Measurements from ENCODE around the gene HVCN1.
A peak's percentile ranks its signal among the peaks of the same experiment; 100 is the strongest.
"Not testable (repeated sequence)": the region's sequence is repeated elsewhere in the genome, so short reads cannot be mapped to it uniquely, and the experiment has no call there.

HVCN1 gene

GRCh38 chr12:110666892-110667291 is 22.0 kb downstream of the HVCN1 start:
- DNase-seq (ENCODE audit: low spot score) = no peak

DNA sequence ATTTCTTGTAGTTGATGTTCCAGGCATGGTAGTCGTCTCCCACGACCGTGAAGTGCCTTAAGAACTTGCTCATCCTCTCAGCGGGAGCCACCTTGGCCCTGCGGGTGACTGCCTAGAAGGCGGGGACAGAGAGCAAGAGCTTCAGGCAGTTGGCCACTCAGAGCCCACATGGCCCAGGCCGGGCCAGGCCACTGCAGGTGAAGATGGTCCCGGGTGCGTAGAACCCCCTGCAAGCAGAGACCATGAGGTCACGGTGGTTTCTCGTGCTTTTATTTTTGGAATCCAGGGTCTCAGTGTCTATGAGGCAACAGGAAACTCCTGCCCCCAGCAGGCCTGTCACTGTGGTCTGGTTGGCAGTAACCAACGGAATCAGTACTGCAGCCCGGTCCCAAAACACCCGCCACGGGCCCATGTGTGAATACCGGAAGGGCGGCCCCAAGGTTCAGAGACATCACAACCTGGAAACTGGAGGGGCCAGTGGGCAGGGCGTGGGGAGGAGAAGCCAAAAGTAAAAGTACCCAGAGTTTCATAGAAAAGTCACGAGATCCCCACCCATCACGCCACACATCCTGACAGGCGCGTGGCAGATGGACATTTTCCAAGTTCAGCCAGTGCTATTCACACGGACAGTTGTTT is 27.5 kb downstream of the HVCN1 start:
- peak; percentile 92 for DNase-seq (ENCODE audit: low spot score)

DNA sequence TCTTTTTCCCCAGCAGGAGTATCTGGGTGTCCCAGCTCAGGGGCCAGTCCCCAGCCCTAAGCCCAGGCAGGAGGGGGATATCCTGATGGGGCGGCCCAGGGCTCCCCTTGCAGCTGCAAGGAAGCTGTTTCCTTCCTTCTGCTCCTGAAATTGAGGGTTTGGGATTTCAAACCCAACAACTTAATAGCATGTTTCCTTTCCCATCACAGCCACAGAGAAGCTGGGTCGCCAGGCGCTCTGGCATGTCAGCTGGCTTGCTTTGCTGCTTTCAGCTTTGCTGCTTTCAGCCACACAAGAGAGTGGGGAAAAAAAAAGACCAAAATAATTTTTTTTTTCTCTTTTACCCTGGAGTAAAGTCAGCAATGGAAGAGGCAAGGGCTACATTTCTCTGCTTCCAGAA is 30.0 kb downstream of the HVCN1 start:
- no peak for DNase-seq (ENCODE audit: low spot score)

DNA sequence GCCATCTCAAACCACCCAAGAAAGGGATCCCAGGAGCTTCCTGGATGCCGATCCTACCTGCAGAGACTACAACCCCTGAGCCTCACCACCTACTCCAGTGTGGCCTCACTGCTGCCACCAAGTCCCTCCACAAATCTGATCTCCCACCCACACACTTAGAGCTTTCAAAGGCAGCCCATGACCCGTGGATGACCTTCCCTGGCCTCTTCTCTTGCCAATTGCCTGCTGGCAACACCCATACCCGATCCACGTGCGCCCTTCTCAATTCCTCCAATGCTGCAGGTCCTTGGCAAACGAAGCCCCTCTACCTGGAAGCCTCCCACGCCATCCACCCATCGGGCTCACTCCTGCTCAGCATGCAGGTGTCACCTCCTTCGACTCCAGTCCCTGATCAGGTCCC is 30.7 kb downstream of the HVCN1 start:
- no peak for DNase-seq (ENCODE audit: low spot score)

DNA sequence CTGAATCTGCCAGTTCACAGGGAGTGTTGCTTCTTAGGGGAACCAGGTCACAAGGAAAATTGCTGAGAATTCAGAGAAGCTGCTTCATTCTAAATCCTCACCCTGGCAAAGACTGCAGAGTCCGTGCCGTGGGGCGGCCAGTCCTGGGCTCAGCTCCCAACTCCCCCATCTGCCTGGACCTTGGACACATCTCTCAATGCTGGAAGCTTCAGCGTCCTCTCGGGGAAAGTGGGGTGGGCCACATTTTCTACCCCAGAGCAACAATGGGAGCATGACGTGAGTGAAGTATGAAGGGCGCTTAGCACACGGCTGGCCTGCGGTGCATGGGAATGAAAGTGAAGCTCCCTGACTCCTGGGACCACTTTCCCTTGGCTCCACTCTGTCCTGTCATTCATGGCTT is 31.2 kb downstream of the HVCN1 start:
- DNase-seq (ENCODE audit: low spot score) = no peak

DNA sequence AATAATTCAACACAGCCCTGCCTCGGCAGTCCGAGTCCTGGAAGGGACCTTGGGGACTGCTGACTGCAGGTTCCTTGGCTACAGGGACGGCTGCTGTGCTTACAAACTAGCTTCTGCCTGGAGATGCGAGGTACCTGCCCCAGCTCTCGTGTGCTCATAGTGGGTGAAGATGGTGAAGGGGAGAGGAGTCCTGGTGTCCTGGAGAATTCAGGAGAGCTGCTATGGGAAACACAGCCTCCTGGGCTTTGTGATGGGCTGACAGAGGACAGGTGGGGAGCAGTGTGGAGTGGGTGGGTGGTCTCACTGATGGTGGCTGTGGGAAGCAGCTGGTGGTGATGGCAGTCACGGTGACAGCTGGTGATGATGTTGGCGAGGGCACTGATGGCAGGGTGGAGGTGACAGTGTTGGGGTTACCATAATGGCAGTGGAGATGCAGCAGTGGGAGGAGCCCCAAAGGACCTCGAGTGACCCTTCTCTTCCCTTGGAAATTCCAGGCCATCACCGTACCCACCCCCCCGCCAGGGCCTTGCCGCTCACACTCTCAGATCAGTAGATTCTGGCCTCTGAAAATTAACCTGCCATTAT is 32.8 kb downstream of the HVCN1 start:
- no peak for DNase-seq (ENCODE audit: low spot score)

DNA sequence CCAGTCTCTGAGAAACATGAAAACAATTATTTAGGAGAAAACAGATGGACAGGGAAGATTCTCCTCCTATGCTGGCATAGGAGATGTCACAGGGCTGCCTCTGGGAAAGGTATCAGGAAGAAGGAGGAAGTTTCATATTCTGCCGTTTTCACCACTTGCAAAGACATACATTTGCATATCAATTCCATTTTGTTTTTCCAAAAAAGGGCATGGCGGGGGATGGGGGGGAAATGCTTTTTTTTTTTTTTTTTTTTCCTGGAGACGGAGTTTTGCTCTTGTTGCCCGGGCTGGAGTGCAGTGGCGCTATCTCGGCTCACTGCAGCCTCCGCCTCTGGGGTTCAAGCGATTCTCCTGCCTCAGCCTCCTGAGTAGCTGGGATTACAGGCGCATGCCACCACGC is 34.7 kb downstream of the HVCN1 start:
- not testable (repeated sequence) for DNase-seq (ENCODE audit: low spot score)

- DNase-seq (ENCODE audit: low spot score) = peak; percentile 45
Measured at GRCh38 chr12:110649341-110649847, 39.5 kb downstream of the HVCN1 start.

GRCh38 chr12:110647631-110648040 is 41.3 kb downstream of the HVCN1 start:
- peak; percentile 95 for DNase-seq (ENCODE audit: low spot score)

DNA sequence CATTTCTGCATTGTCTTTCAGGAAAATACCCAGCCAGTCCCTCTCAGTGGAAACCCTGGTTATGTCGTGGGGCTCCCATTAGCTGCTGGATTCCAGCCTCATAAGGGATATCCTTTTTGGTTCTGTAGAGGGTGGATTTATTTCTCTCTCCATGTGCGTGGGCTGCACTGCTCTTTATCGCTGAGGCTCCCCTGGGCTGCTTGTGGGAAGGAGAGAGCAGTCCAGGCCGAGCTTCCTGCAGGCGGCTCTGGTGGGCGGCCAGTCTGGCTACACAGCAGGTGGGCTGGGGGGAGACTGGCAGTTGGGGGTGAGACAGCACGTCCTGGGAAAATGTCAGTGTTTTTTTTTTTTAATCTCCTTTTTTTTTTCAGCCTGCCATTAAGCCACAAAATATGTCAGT is 47.4 kb downstream of the HVCN1 start:
- DNase-seq (ENCODE audit: low spot score) = no peak

DNA sequence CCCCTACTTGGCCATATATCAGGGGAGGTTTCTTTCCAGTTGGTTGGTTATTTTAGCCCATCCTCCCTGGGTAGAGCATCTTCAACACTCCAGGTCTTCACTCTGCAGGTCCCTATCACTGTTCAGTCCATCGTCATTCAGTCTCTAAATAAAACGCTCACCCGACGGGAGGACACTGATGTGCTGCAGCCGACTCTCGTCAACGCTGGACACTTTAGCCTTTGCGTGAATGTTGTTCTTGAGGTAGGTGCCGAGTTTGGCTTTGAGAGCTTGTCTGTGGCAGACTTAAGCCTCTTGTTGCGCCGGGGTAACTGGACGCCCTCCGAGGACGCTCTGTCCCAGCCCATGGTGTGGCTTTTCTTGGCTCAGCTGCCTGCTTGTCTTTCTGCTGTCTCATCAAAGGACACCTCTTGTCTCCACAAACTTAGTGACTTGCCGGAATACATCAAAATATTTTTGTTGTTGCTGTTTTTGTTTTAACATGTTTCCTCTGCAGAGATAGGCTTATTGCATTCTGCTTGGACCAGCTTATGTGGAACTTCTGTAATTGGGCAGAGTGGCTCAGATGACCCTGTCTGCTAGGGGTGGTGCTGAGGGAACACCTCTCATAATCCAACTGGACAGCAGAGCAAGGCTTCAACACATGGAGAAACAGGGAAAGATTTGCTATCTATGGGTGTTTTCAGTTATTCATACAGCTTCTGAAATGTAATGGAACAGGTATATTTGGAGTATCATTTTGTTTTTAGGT is 48.5 kb downstream of the HVCN1 start:
- no peak for DNase-seq (ENCODE audit: low spot score)

GRCh38 chr12:110639336-110640141 is 49.4 kb downstream of the HVCN1 start:
- no peak for DNase-seq (ENCODE audit: low spot score)

GRCh38 chr12:110638796-110639195 is 50.1 kb downstream of the HVCN1 start:
- no peak for DNase-seq (ENCODE audit: low spot score)

DNA sequence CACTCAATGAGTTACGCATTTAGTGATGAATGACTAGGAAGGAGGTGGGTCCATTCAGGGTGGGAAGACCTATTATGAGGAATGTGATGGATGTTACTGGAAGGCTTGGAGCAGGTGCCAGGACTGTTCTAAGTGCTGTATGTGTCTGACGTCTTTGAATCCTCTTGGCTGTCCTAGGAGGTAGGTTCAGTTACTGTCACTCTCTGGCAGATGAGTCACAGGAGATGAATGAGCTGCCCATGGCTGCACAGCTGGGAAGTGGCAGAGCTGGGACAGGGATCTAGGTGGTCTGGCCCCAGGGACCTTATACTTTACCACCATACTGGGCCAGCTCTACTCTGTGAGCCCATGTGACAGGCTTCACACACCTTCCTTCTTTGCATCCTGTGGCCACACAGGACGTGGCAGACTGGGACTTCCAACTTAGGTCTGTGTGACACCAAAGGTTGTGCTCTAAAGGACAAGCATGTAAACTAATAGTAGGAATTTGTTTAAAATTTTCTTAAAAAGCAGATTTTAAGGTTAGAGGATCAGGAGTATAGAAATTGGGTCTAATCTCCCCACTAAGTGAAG is 51.0 kb downstream of the HVCN1 start:
- no peak for DNase-seq (ENCODE audit: low spot score)

DNA sequence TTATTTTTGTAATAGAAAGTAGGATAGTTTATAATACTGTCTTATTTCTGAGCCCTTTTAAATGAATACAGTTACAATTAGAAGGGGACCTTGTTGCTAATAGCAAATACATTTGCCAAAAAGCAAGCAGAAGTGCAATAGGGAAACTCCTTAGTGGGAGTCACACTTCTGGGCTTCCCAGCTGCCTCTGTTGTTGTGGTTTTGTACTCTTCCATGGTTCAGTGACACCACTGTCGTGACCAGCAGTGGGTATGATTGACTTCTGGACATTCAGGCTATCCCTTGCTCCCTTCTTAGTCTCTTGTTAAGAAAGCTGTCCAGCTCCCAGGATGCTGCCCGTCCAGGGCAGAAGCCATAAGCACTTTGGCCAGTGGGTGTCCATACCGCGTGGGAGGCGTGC is 52.4 kb downstream of the HVCN1 start:
- no peak for DNase-seq (ENCODE audit: low spot score)

DNA sequence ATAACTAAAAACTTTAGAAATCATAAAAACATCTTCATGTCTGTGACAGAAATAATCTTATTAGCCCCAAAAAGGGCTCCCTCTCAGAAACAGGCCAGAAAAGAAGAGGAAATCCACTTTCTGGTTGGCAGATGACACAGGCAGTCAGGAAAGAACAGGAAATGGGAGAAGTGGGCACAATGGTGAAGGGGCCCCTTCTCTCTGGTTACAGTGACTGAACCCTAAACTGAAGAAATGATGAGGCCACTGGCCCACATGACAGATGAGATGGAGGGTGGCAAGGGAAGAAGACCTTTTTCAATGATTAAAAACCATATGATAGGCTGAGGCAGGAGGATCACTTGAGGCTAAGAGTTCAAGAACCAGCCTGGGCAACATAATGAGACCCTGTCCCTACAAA is 53.9 kb downstream of the HVCN1 start:
- no peak for DNase-seq (ENCODE audit: low spot score)

DNA sequence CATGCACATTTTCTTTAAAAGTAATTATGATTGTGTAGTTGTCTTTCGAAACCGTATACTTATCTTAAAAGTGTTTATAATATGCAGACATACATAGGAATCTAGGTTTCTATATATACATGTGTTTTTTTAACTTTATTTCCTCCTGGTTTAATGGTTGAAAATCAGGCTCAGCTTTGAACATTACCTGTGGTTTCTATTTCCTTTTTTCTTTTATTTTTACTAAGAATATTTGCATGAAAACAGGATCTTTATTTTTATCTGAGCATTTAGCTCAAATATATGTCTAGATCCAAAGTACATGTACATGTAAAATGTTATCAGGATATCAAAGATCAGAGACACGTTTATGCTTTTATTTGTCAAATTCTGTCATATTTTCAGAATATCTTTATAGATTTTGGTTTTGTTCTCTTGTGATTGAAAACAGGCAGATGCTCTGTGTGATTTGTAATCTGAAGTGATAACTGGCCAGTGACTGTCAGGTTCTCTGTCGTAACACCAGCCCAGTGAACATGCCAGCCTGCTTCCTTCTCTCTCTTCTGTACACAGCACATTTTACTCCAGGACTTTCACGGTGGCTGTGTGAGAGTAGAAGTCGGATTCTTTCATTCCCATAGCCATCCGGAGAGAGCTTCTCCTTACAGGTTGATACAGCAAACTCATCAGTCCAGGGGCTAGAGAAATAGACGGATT is 61.3 kb downstream of the HVCN1 start:
- peak; percentile 54 for DNase-seq (ENCODE audit: low spot score)

GRCh38 chr12:110622582-110622981 is 66.3 kb downstream of the HVCN1 start:
- no peak for DNase-seq (ENCODE audit: low spot score)

- DNase-seq (ENCODE audit: low spot score) = peak; percentile 65
Measured at GRCh38 chr12:110619534-110619953, 69.4 kb downstream of the HVCN1 start.

DNA sequence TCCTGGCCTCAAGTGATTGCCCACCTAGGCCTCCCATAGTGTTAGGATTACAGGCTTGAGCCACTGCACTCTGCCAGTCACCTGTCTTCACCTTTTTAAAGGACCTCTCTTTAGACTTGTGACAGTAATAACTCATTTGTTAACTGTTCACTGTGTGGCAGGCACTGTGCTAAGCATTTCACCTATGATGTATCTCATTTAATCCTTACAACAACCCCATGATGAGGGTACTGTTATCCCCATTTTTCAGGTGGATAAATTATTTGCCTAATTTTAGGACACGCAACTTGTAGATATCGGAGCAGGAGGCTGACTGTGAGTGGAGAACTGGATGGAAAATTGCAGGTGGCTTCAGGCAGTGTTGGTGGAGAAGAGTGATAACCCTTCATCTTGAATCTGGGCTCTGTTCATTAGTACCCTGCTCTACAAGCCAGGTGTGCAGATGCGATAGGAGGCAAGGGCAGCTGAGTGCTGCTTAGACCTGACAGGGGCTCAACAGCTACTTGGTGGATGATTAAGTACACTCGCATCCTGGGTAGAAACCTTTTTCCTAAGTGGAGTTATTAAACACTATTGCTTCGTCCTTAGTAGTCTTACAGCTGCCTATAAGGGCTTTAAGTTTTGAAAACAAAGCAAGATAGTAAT is 72.3 kb downstream of the HVCN1 start:
- no peak for DNase-seq (ENCODE audit: low spot score)

DNA sequence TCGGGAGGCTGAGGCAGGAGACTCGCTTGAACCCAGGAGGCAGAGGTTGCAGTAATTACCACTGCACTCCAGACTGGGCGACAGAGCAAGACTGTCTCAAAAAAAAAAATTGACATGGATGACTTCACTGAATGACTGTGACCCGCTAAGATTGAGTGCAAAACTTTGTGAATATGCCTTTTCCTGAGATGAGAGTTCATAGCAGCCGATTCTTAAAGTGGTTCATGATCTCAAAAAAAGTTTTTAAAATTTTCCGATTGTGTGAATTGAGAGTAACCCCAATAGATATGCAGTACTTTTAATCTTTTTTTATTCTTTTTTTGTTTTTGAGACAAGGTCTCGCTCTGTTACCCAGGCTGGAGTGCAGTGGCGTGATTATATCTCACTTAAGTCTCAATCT is 73.7 kb downstream of the HVCN1 start:
- DNase-seq (ENCODE audit: low spot score) = no peak

Data from NAMALWA (cell line).